Right lobe of liver (tissue), 4 donors: Measurements from ENCODE around the gene RACK1.

Experiments
- CTCF ChIP-seq, 4 donors: fragments of 200-600 bp in 3 of 4; fragments of 450-650 bp in 1 of 4; IDR thresholded peaks; one replicate each; pipeline versions ENCODE4 v1.5.1 to v1.8.0; 2016 to 2022; ENCODE audit warnings: antibody characterized with exemption in 4 of 4, mild to moderate bottlenecking in 2 of 4
- POLR2A ChIP-seq: fragments of 450-650 bp; IDR thresholded peaks from one replicate; pipeline ENCODE4 v1.6.1; 2017; ENCODE audit warnings: antibody characterized with exemption, mild to moderate bottlenecking
- donor health status: DM: no; HTN: no; CAD: no.
- donor health status: DM: no; HTN: no; CAD: no.
- donor health status: DM: no; HTN: yes; CAD: no.

- no peak for TF ChIP-seq CTCF (IDR thresholded peaks at IDR 0.05)
- TF ChIP-seq POLR2A, result no peak
These were observed 42.9 kb downstream of the RACK1 start for GRCh38 chr5:181200816-181201215.
